HUES64 (cell line): Measurements from ENCODE around the gene PRPF39. TPM values are rescaled to one million over a fixed set of nuclear protein-coding genes. Genes with fewer than 3 reads are reported as not detected.
A peak's percentile ranks its signal among the peaks of the same experiment; 100 is the strongest.

Experiments used
- H3K27ac ChIP-seq: 2 replicates; pipeline ENCODE4 v1.7.0; 2013; ENCODE audit warnings: low read depth, low read length, inconsistent platforms
- H3K27me3 ChIP-seq: 2 replicates; pipeline ENCODE4 v1.6.1; 2013; ENCODE audit warnings: mild to moderate bottlenecking, low read length; ENCODE audit not compliant: insufficient read depth
- H3K36me3 ChIP-seq: 2 replicates; pipeline ENCODE4 v1.6.1; 2013; ENCODE audit warnings: mild to moderate bottlenecking, low read length; ENCODE audit not compliant: insufficient read depth
- H3K4me1 ChIP-seq: 2 replicates; pipeline ENCODE4 v1.6.1; 2013; ENCODE audit warnings: mild to moderate bottlenecking, low read length, moderate library complexity; ENCODE audit not compliant: insufficient read depth
- H3K4me3 ChIP-seq: 2 replicates; pipeline ENCODE4 v1.5.1; 2013; ENCODE audit warnings: mild to moderate bottlenecking, low read length, moderate library complexity
- H3K9ac ChIP-seq: 2 replicates; pipeline ENCODE4 v1.6.1; 2013; ENCODE audit warnings: mild to moderate bottlenecking, low read depth, low read length
- H3K9me3 ChIP-seq: 2 replicates; pipeline ENCODE4 v1.6.1; 2013; ENCODE audit warnings: low read depth, low read length; ENCODE audit not compliant: insufficient read depth
- WGBS: fragments of 150-250, 120-280 bp; methylation state at CpG from one replicate; pipeline ENCODE4 v1.1.7; 2013; ENCODE audit warnings: missing lambda C conversion rate; 5-methylcytosine and 5-hydroxymethylcytosine counted together
- polyA plus RNA-seq, 2 experiments: library from polyadenylated mRNA; stranded (reverse); fragments of 50-300 nt; gene quantifications; one replicate each; pipeline ENCODE4 v1.2.3, GENCODE V29; 2013

Gene PRPF39, protein sequence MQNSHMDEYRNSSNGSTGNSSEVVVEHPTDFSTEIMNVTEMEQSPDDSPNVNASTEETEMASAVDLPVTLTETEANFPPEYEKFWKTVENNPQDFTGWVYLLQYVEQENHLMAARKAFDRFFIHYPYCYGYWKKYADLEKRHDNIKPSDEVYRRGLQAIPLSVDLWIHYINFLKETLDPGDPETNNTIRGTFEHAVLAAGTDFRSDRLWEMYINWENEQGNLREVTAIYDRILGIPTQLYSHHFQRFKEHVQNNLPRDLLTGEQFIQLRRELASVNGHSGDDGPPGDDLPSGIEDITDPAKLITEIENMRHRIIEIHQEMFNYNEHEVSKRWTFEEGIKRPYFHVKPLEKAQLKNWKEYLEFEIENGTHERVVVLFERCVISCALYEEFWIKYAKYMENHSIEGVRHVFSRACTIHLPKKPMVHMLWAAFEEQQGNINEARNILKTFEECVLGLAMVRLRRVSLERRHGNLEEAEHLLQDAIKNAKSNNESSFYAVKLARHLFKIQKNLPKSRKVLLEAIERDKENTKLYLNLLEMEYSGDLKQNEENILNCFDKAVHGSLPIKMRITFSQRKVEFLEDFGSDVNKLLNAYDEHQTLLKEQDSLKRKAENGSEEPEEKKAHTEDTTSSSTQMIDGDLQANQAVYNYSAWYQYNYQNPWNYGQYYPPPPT
- polyA plus RNA-seq (2013, experiment 1 of 2) = 19.6 TPM
- 26.4 TPM for polyA plus RNA-seq (2013, experiment 2 of 2)

DNA sequence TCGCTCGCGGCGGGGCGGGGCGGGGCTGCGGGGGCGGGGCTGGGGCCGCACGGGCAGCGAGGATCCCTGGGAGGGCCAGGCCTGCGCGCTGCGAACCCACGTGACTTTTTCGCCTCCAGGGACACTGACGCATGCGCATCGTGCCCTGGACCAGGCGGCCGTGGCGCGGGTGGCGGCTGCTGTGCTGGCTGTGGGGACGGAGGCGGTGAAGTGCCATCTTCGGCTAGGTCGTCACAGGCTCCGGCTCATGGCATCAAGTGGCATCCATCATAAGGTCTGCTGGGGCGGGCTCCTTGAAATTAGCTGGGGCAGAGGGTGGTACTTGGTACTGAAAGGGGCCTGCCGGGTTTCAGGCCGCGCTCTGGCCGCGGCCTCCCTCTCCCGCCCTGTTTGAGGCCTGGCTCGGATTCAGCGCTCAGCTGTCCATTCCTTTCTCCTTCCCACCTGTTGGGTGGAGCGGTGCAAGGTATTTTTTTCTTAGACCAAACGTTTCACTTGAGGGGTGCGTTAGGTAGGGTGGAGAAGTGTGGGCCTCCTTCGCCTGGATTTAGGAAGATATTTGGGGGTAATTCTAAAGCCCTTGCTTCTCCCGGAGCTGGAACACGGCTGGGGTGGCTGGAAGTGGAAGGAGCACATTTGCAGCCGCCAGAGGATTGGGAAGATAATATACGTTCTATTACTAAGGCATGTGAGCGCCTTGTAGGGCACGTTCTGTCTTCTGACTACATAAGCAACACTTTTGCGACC lies at the start of gene PRPF39:
Gene PRPF39, plus strand, starts transcription at position 141 of the 747 bp plus-strand sequence. CDS start 11,124 bp downstream, outside the sequence.
- 0 out of 2 replicates have a peak, but pooled peaks cover 11% of the 10 kb centered on the region for H3K4me1 ChIP-seq
- H3K4me3 ChIP-seq = peak within 1 kb of the TSS; percentile 98
- peak within 1 kb of the TSS; percentile 72 for H3K27ac ChIP-seq
- H3K27me3 ChIP-seq = no peaks in the 10 kb centered on the region
- under 1% methylated on average over 47 of the region's 49 CpGs for WGBS
- H3K9me3 ChIP-seq = no peaks in the 10 kb centered on the region
- no peaks in the 10 kb centered on the region for H3K36me3 ChIP-seq
- peak within 1 kb of the TSS; percentile 92 for H3K9ac ChIP-seq

DNA sequence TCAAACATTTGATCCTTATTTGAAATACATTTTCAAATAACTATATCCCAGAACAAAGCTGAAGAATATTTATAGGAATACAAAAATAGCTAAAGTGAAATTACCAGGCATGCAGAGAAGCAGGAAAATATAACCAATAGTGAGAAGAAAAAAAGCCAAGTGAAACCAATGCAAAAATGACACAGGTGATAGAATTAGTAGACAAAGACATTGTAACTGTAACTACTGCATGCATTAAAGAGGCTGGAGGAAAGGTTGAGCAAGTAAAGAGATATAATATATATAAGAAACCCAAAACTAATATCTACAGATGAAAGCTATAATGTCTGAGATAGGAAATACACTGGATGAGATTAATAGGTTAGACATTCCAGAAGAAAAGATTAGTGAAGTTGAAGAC lies 49.2 kb upstream of the PRPF39 start:
- Histone ChIP-seq H3K4me3 (no peak overlapping the region), H3K4me1 (no peaks in the 10 kb centered on the region), H3K9me3 (peaks cover 25% of the 10 kb centered on the region), H3K9ac (no peak overlapping the region), H3K27me3 (no peaks in the 10 kb centered on the region), H3K27ac (no peak overlapping the region), H3K36me3 (peaks cover 66% of the 10 kb centered on the region)

DNA sequence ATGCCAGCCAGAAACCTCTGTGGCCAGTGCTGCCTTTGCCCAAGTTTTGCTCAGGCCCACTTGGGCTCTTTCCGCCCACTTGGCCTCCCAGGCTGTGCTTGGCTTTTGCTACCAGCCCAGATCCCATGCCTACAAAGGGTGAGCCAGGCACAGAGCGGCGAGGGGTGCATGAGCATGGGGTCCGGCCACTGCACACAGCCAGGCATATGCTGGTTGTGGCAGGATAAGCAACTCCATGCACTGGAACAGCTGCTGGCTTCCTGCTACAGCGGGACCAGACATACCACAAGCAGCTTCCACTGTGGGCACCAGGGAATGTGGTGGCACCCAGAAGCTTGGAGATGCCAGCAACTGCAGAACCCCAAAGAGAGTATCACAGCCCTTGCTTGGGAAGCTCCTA lies 45.7 kb upstream of the PRPF39 start:
- Histone ChIP-seq H3K36me3 (peaks cover 45% of the 10 kb centered on the region), H3K4me1 (no peaks in the 10 kb centered on the region), H3K9me3 (peaks cover 32% of the 10 kb centered on the region), H3K27me3 (no peaks in the 10 kb centered on the region), H3K27ac (no peak overlapping the region), H3K4me3 (no peak overlapping the region), H3K9ac (no peak overlapping the region)
- 96% methylated on average over 5 of the region's 5 CpGs for WGBS

DNA sequence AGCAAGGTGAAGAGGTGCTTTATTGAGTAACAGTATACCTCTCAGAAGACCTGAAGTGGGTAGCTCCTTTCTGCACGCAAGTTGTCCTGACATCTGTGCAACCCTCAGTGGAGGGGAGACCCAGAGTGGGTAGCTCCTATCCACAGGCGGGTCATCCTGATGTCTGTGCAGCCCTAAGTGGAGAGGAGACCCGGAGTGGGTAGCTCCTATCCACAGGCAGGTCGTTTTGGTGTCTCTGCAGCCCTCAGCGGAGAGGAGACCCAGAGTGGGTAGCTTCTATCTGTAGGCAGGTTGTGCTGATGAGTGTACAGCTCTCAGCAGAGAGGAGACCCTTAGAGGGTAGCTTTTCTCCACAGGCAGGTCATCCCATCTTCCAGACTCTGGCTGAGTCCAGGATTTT lies 45.1 kb upstream of the PRPF39 start:
- Histone ChIP-seq H3K9me3 (peaks cover 32% of the 10 kb centered on the region), H3K36me3 (peaks cover 43% of the 10 kb centered on the region), H3K9ac (no peak overlapping the region), H3K27me3 (no peaks in the 10 kb centered on the region), H3K4me3 (no peak overlapping the region), H3K27ac (no peak overlapping the region), H3K4me1 (no peaks in the 10 kb centered on the region)
- WGBS = 97% methylated on average over 5 of the region's 5 CpGs

DNA sequence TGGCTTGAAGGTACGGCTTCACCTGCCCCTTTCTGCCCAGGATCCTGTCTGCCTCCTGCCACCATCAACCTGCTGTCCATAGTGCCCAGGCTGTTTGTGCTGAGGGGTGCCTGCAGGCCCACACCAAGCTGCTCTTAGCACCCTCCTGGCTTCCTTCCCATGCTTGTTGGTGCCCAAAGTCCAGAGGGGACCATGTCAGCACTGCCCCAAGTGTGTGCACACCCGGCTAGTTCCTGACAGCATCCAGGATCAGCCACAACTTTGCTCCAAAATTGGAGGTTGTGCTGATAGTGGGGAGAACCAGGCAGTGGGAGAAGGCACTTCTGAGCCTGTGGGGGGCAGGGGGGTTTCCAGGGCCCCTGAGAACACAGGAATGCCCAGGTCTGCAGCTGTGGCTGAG lies 44.5 kb upstream of the PRPF39 start:
- 94% methylated on average over 2 of the region's 2 CpGs for WGBS
- Histone ChIP-seq H3K9me3 (peaks cover 32% of the 10 kb centered on the region), H3K36me3 (peaks cover 45% of the 10 kb centered on the region), H3K9ac (no peak overlapping the region), H3K4me3 (no peak overlapping the region), H3K27ac (no peak overlapping the region), H3K27me3 (no peaks in the 10 kb centered on the region), H3K4me1 (no peaks in the 10 kb centered on the region)

DNA sequence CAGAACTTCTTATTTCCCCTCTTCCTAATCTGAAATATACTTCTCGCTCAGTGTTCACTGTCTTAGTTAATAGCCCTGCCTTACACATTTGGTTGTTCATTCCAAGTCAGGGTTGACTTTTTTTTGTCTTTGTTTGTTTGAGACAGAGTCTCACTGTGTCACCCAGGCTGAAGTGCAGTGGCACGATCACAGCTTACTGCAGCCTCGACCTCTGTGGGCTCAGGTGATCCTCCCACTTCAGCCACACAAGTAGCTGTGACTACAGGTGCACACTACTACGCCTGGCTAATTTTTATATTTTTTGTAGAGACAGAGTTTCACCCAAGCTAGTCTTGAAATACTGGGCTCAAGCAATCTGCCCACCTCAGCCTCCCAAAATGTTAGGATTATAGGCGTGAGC lies 42.3 kb upstream of the PRPF39 start:
- Histone ChIP-seq H3K9ac (no peak overlapping the region), H3K36me3 (peaks cover 57% of the 10 kb centered on the region), H3K27ac (no peak overlapping the region), H3K4me1 (no peaks in the 10 kb centered on the region), H3K9me3 (peaks cover 32% of the 10 kb centered on the region), H3K27me3 (no peaks in the 10 kb centered on the region), H3K4me3 (no peak overlapping the region)
- WGBS = 98% methylated on average over 5 of the region's 5 CpGs

DNA sequence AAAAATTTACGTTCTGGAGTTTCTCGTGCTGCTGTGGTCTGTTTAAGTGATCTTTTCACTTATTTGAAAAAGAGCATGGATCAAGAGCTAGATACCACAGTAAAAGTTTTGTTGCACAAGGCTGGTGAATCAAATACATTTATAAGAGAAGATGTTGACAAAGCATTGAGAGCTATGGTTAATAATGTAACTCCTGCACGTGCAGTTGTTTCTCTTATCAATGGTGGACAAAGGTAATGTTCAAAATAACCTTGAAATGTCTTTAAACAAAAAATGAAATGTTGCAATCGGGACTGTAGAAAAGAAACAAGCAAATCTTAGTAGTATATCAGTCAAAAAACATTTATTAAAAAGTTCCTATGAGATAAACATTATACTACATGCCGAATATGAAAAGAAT lies 39.3 kb upstream of the PRPF39 start:
- Histone ChIP-seq H3K4me1 (no peaks in the 10 kb centered on the region), H3K4me3 (no peak overlapping the region), H3K27ac (no peak overlapping the region), H3K36me3 (peaks cover 36% of the 10 kb centered on the region), H3K9ac (no peak overlapping the region), H3K27me3 (no peaks in the 10 kb centered on the region), H3K9me3 (peaks cover 7% of the 10 kb centered on the region)
- 97% methylated on average over 3 of the region's 5 CpGs for WGBS

DNA sequence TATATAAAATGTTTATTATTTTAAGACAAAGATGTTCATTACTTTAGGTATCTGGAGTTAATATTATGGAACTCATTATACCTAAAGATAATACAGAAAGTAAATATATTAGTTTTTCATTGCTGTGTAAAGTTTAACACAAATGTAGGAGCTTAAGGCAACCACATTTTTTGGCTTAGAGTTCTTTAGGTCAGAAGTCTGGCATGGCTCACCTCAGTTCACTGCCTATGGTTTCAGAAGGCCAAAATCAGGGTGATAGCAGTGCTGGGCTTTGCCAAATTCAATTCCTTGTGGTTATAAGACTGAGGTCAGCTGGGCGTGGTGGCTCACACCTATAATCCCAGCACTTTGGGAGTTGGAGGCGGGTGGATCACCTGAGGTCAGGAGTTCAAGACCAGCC lies 35.5 kb upstream of the PRPF39 start:
- WGBS = 100% methylated on average over 2 of the region's 2 CpGs
- Histone ChIP-seq H3K36me3 (peaks cover 40% of the 10 kb centered on the region), H3K9me3 (no peaks in the 10 kb centered on the region), H3K9ac (no peak overlapping the region), H3K27me3 (no peaks in the 10 kb centered on the region), H3K27ac (no peak overlapping the region), H3K4me3 (no peak overlapping the region), H3K4me1 (no peaks in the 10 kb centered on the region)

DNA sequence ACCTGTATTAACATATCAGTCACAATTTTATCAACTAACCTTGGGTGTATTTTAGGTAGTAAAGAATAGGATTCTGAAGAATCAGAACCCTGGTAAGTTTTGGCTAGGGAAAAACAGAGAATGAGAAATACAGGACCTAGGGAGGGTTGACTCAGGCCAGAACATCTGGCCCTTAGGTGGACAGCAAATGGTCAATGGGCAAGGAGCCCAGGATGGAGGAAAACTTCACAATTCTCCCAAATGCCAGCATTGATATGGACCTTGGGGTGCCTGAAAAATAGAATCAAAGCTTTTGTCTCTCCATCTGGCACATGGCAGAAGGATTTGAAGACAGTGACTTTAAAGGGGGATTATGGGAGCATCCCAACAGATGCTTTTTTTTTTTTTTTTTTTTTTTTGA lies 32.7 kb upstream of the PRPF39 start:
- Histone ChIP-seq H3K27me3 (no peaks in the 10 kb centered on the region), H3K36me3 (peaks cover 41% of the 10 kb centered on the region), H3K27ac (no peak overlapping the region), H3K9ac (no peak overlapping the region), H3K9me3 (no peaks in the 10 kb centered on the region), H3K4me1 (no peaks in the 10 kb centered on the region), H3K4me3 (no peak overlapping the region)

DNA sequence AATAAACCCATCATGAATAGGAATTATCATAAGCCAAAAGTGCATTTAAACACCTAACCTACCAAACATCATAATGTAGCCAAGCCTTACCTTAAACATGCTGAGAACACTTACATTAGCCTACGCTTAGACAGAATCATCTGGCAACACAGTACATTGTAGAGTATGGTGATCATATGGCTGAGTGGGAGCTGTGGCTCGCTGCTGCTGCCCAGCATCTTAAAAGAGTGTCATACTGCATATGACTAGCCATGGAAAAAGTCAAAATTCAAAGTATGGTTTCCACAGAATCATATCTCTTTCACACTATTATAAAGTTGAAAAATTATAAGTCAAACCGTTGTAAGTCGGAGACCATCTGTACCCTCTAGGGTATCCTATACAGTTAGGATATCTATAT lies 32.0 kb upstream of the PRPF39 start:
- WGBS = 67% methylated on average over 2 of the region's 4 CpGs
- Histone ChIP-seq H3K36me3 (peaks cover 34% of the 10 kb centered on the region), H3K9me3 (no peaks in the 10 kb centered on the region), H3K4me1 (no peaks in the 10 kb centered on the region), H3K9ac (no peak overlapping the region), H3K4me3 (no peak overlapping the region), H3K27ac (no peak overlapping the region), H3K27me3 (no peaks in the 10 kb centered on the region)

DNA sequence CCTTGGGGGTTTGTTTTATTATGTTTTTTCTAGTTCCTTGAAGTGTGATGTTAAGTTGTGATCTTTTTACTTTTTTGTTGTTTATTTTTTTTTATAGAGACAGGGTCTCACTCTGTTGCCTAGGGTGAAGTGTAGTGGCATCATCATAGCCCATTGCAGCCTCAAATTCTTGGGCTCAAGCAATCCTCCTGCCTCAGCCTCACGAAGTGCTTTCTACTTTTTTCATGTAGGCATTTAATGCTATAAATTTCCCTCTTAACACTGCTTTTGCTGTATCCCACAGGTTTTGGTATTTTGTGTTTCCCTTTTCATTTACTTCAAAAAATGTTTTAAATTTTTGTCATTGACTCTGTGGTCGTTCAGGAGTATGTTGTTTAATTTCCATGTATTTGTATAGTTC lies 26.6 kb upstream of the PRPF39 start:
- Histone ChIP-seq H3K9me3 (no peaks in the 10 kb centered on the region), H3K9ac (no peak overlapping the region), H3K27ac (no peak overlapping the region), H3K4me3 (no peak overlapping the region), H3K27me3 (no peaks in the 10 kb centered on the region), H3K4me1 (no peaks in the 10 kb centered on the region), H3K36me3 (peaks cover 24% of the 10 kb centered on the region)
- WGBS = 89% methylated on average over 2 of the region's 2 CpGs
